GM12891 (cell line): ENCODE data around the gene MELTF.

Experiments
- PAX5 ChIP-seq: IDR thresholded peaks from 2 replicates; pipeline ENCODE4 v1.6.1; 2011; ENCODE audit warnings: low read length, moderate library complexity, mild to moderate bottlenecking; ENCODE audit not compliant: insufficient read depth, severe bottlenecking
- POLR2A ChIP-seq: IDR thresholded peaks from 2 replicates; pipeline ENCODE4 v1.6.1; 2011; ENCODE audit warnings: low read depth, low read length, control low read depth
- POLR2AphosphoS5 ChIP-seq: IDR thresholded peaks from 2 replicates; pipeline ENCODE4 v1.6.1; 2011; ENCODE audit warnings: low read depth, low read length, control low read depth
- POU2F2 ChIP-seq: IDR thresholded peaks from 2 replicates; pipeline ENCODE4 v1.6.1; 2011; ENCODE audit warnings: low read depth, mild to moderate bottlenecking, control low read depth, low read length, moderate library complexity
- SPI1 ChIP-seq: IDR thresholded peaks from 2 replicates; pipeline ENCODE4 v1.6.1; 2011; ENCODE audit warnings: low read depth, low read length, control low read depth
- TAF1 ChIP-seq: IDR thresholded peaks from 2 replicates; pipeline ENCODE4 v1.6.1; 2011; ENCODE audit warnings: low read depth, low read length, control low read depth

DNA sequence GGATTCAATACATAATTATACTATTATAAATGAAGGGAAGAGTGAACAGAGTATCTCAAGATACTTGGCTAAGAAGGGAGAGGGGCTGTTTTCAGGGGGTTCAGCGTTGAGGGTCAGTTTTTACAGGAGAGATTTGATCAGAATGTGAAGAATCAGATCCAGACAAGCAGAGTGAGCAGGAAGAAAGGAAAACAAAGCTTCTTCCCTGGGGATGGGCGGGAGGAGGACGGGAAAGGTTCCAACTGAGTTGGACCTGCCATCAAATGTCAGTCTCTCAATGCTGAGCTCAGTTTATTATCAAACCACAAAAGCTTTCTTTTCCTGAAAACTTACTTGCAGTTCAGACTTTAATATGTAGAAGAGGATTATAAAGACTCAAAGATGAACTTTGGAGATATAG is 6.0 kb upstream of the MELTF start:
- no peak for TF ChIP-seq POLR2AphosphoS5
- no peak for TF ChIP-seq POLR2A
- no peak for TF ChIP-seq SPI1
- TF ChIP-seq TAF1: no peak
- TF ChIP-seq PAX5: no peak
- no peak for TF ChIP-seq POU2F2
